Measurements from ENCODE around the gene KLHL30. TPM values are rescaled to one million over a fixed set of nuclear protein-coding genes. Genes with fewer than 3 reads are reported as not detected.

The KLHL30 gene
- total RNA-seq, 2 experiments from 2014 or later = 0.09 to 1.9 TPM

GRCh38 chr2:238149841-238150572 is 11.5 kb downstream of the KLHL30 start:
- Histone ChIP-seq H4K20me1 (ENCODE audit: insufficient read depth, low read length) (no peaks in the 10 kb centered on the region), H3K36me3 (ENCODE audit: insufficient read depth, low read length) (no peaks in the 10 kb centered on the region), H3K79me2 (ENCODE audit: insufficient read depth, low read depth, low read length) (no peaks in the 10 kb centered on the region), H3K9me3 (ENCODE audit: low read length) (no peaks in the 10 kb centered on the region), H3K4me1 (ENCODE audit: insufficient read depth, low read length, poor library complexity, severe bottlenecking) (peaks cover 7% of the 10 kb centered on the region), H2AFZ (ENCODE audit: low read length) (no peak overlapping the region), H3K9me2 (ENCODE audit: insufficient read depth, low read length) (no peaks in the 10 kb centered on the region), H3K4me2 (ENCODE audit: low read length) (no peak overlapping the region), H3K4me3 (ENCODE audit: low read depth, low read length, poor library complexity, severe bottlenecking) (no peak overlapping the region), H3K27ac (ENCODE audit: low read depth, low read length, poor library complexity, severe bottlenecking) (no peak overlapping the region)
- intact Hi-C loops (cut with micrococcal nuclease; ENCODE audit: unreplicated experiment) = loop anchor here (10.0 kb wide), 1 partner anchor 225 kb away; no protein-coding TSS in a partner anchor
- ChIA-PET CTCF (ENCODE audit: unreplicated experiment) (no interaction called here), POLR2A (no interaction called here)
- no TSS peak for BruUV-seq (replicated peaks)
- TF ChIP-seq CTCF (conservative IDR thresholded peaks at IDR 0.05; ENCODE audit: low read length) (no peak), EZH2phosphoT487 (IDR thresholded peaks at IDR 0.05; ENCODE audit: borderline replicate concordance, low read depth, low read length) (no peak)
- DNase-seq (ENCODE audit: low spot score) = no peak

GRCh38 chr2:238150686-238151085 is 12.2 kb downstream of the KLHL30 start:
- Histone ChIP-seq H3K9me3 (ENCODE audit: low read length) (no peaks in the 10 kb centered on the region), H3K4me3 (ENCODE audit: low read depth, low read length, poor library complexity, severe bottlenecking) (no peak overlapping the region), H3K9me2 (ENCODE audit: insufficient read depth, low read length) (no peaks in the 10 kb centered on the region), H4K20me1 (ENCODE audit: insufficient read depth, low read length) (no peaks in the 10 kb centered on the region), H3K4me1 (ENCODE audit: insufficient read depth, low read length, poor library complexity, severe bottlenecking) (peaks cover 7% of the 10 kb centered on the region), H3K79me2 (ENCODE audit: insufficient read depth, low read depth, low read length) (no peaks in the 10 kb centered on the region), H3K4me2 (ENCODE audit: low read length) (no peak overlapping the region), H3K27ac (ENCODE audit: low read depth, low read length, poor library complexity, severe bottlenecking) (no peak overlapping the region), H2AFZ (ENCODE audit: low read length) (no peak overlapping the region), H3K36me3 (ENCODE audit: insufficient read depth, low read length) (no peaks in the 10 kb centered on the region)
- DNase-seq (ENCODE audit: low spot score) = no peak
- CTCF ChIA-PET (ENCODE audit: unreplicated experiment) = interaction anchor here (0.6 kb wide), 1 partner anchor 89 kb away, joined by 3 read pairs; no protein-coding TSS in a partner anchor
- TF ChIP-seq CTCF (conservative IDR thresholded peaks at IDR 0.05; ENCODE audit: low read length) (no peak), EZH2phosphoT487 (IDR thresholded peaks at IDR 0.05; ENCODE audit: borderline replicate concordance, low read depth, low read length) (no peak)
- intact Hi-C loops (cut with micrococcal nuclease; ENCODE audit: unreplicated experiment) = loop anchor here (10.0 kb wide), 1 partner anchor 226 kb away; no protein-coding TSS in a partner anchor
- BruUV-seq (replicated peaks) = no TSS peak
- POLR2A ChIA-PET = no interaction called here

GRCh38 chr2:238151205-238151604 is 12.7 kb downstream of the KLHL30 start:
- intact Hi-C loops (cut with micrococcal nuclease; ENCODE audit: unreplicated experiment) = loop anchor here (10.0 kb wide), 1 partner anchor 226 kb away; no protein-coding TSS in a partner anchor
- Histone ChIP-seq H3K27ac (ENCODE audit: low read depth, low read length, poor library complexity, severe bottlenecking) (no peak overlapping the region), H3K4me3 (ENCODE audit: low read depth, low read length, poor library complexity, severe bottlenecking) (no peak overlapping the region), H3K4me2 (ENCODE audit: low read length) (no peak overlapping the region), H3K9me3 (ENCODE audit: low read length) (no peaks in the 10 kb centered on the region), H3K79me2 (ENCODE audit: insufficient read depth, low read depth, low read length) (no peaks in the 10 kb centered on the region), H3K9me2 (ENCODE audit: insufficient read depth, low read length) (no peaks in the 10 kb centered on the region), H3K36me3 (ENCODE audit: insufficient read depth, low read length) (no peaks in the 10 kb centered on the region), H2AFZ (ENCODE audit: low read length) (no peak overlapping the region), H3K4me1 (ENCODE audit: insufficient read depth, low read length, poor library complexity, severe bottlenecking) (peaks cover 7% of the 10 kb centered on the region), H4K20me1 (ENCODE audit: insufficient read depth, low read length) (no peaks in the 10 kb centered on the region)
- no peak for DNase-seq (ENCODE audit: low spot score)
- TF ChIP-seq EZH2phosphoT487 (IDR thresholded peaks at IDR 0.05; ENCODE audit: borderline replicate concordance, low read depth, low read length) (no peak), CTCF (conservative IDR thresholded peaks at IDR 0.05; ENCODE audit: low read length) (no peak)
- BruUV-seq (replicated peaks) = no TSS peak
- ChIA-PET POLR2A (no interaction called here), CTCF (ENCODE audit: unreplicated experiment) (interaction anchor here (0.6 kb wide), 1 partner anchor 90 kb away, joined by 3 read pairs; no protein-coding TSS in a partner anchor)
